ENCODE measurements around the gene FAM170B.

Gene FAM170B

GRCh38 chr10:49171326-49172060 is 37.7 kb upstream of the FAM170B start:
- Histone ChIP-seq H3K4me3 (ENCODE audit: low read depth, low read length) (no peak overlapping the region), H3K36me3 (ENCODE audit: control insufficient read depth in 2 of 2, insufficient read depth in 1 of 2, low read length in 2 of 2) (no peaks in the 10 kb centered on the region), H3K27ac (ENCODE audit: extremely low read depth, low read depth, low read length) (no peak overlapping the region), H3K4me1 (ENCODE audit: control insufficient read depth, insufficient read depth, low read length) (no peaks in the 10 kb centered on the region), H3K9me3 (ENCODE audit: control insufficient read depth, insufficient read depth, low read depth, low read length) (no peaks in the 10 kb centered on the region)
- ChIA-PET POLR2A (no interaction called here), CTCF (interaction anchor here (1.0 kb wide), 1 partner anchor 515 kb away, joined by 4 read pairs; no protein-coding TSS in a partner anchor)
- TF ChIP-seq ZNF623 (tag by site-specific recombination; IDR thresholded peaks at IDR 0.05) (no peak), ZNF529 (tag by site-specific recombination; IDR thresholded peaks at IDR 0.05; ENCODE audit: insufficient replicate concordance) (no peak), REST (tag by site-specific recombination; IDR thresholded peaks at IDR 0.05) (no peak), ZBTB6 (tag by site-specific recombination; IDR thresholded peaks at IDR 0.05) (no peak), BCL11B (tag by site-specific recombination; IDR thresholded peaks at IDR 0.05; ENCODE audit: low read depth) (no peak), ZNF670 (tag by site-specific recombination; IDR thresholded peaks at IDR 0.05; ENCODE audit: low read depth) (no peak), ZNF549 (tag by site-specific recombination; IDR thresholded peaks at IDR 0.05) (no peak), ZNF521 (tag by site-specific recombination; IDR thresholded peaks at IDR 0.05) (no peak), SCRT1 (tag by site-specific recombination; IDR thresholded peaks at IDR 0.05; ENCODE audit: borderline replicate concordance) (no peak), SETDB1 (IDR thresholded peaks at IDR 0.05; ENCODE audit: insufficient read length, low read length) (no peak), ZNF76 (tag by site-specific recombination; IDR thresholded peaks at IDR 0.05; ENCODE audit: borderline replicate concordance, low read depth) (no peak), ZSCAN23 (tag by site-specific recombination; IDR thresholded peaks at IDR 0.05) (no peak)

GRCh38 chr10:49170632-49171325 is 37.0 kb upstream of the FAM170B start:
- Histone ChIP-seq H3K27ac (ENCODE audit: extremely low read depth, low read depth, low read length) (no peak overlapping the region), H3K9me3 (ENCODE audit: control insufficient read depth, insufficient read depth, low read depth, low read length) (no peaks in the 10 kb centered on the region), H3K36me3 (ENCODE audit: control insufficient read depth in 2 of 2, insufficient read depth in 1 of 2, low read length in 2 of 2) (no peaks in the 10 kb centered on the region), H3K4me1 (ENCODE audit: control insufficient read depth, insufficient read depth, low read length) (no peaks in the 10 kb centered on the region), H3K4me3 (ENCODE audit: low read depth, low read length) (no peak overlapping the region)
- POLR2A ChIA-PET, result no interaction called here
- TF ChIP-seq GLIS1 (tag by site-specific recombination; IDR thresholded peaks at IDR 0.05) (0 out of 2 replicates have a peak, but pooled peaks have one; percentile 6), ZIC2 (tag by site-specific recombination; IDR thresholded peaks at IDR 0.05) (peak; percentile 80), REPIN1 (tag by site-specific recombination; IDR thresholded peaks at IDR 0.05; ENCODE audit: low read depth) (no peak), ZNF341 (tag by site-specific recombination; IDR thresholded peaks at IDR 0.05; ENCODE audit: low read depth) (no peak)
- CTCF ChIA-PET, result interaction anchor here (1.0 kb wide), 1 partner anchor 514 kb away, joined by 4 read pairs; no protein-coding TSS in a partner anchor
